ENCODE measurements around the gene ANKMY1.

ANKMY1 gene

DNA sequence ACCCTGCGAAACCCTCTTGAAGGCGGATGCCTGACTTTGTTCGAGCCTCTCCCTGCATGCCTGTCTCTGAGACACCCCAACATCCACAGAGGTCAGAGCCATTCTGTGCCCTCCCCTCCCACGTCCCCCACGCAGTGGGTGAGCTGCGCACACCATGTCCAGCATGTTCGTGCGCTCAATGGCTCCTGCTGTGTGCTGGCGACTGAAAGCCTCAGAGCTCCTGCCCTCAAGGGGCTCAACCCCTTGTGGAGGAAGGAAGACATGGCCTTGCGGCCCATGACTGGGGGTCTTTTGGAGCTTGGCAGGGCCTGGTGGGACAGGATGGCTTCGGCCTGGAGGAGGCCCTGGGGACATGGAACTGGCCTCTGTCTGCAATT lies 45.7 kb downstream of the ANKMY1 start:
- no peak for DNase-seq (ENCODE audit: low read depth)
- no peak overlapping the region for H3K4me3 ChIP-seq (ENCODE audit: control insufficient read depth, low read depth, low read length)
- TF ChIP-seq, protein P1, sequence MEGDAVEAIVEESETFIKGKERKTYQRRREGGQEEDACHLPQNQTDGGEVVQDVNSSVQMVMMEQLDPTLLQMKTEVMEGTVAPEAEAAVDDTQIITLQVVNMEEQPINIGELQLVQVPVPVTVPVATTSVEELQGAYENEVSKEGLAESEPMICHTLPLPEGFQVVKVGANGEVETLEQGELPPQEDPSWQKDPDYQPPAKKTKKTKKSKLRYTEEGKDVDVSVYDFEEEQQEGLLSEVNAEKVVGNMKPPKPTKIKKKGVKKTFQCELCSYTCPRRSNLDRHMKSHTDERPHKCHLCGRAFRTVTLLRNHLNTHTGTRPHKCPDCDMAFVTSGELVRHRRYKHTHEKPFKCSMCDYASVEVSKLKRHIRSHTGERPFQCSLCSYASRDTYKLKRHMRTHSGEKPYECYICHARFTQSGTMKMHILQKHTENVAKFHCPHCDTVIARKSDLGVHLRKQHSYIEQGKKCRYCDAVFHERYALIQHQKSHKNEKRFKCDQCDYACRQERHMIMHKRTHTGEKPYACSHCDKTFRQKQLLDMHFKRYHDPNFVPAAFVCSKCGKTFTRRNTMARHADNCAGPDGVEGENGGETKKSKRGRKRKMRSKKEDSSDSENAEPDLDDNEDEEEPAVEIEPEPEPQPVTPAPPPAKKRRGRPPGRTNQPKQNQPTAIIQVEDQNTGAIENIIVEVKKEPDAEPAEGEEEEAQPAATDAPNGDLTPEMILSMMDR (IDR thresholded peaks at IDR 0.05; ENCODE audit: control insufficient read depth, insufficient read depth, low read depth, low read length, missing control alignments), result no peak

DNA sequence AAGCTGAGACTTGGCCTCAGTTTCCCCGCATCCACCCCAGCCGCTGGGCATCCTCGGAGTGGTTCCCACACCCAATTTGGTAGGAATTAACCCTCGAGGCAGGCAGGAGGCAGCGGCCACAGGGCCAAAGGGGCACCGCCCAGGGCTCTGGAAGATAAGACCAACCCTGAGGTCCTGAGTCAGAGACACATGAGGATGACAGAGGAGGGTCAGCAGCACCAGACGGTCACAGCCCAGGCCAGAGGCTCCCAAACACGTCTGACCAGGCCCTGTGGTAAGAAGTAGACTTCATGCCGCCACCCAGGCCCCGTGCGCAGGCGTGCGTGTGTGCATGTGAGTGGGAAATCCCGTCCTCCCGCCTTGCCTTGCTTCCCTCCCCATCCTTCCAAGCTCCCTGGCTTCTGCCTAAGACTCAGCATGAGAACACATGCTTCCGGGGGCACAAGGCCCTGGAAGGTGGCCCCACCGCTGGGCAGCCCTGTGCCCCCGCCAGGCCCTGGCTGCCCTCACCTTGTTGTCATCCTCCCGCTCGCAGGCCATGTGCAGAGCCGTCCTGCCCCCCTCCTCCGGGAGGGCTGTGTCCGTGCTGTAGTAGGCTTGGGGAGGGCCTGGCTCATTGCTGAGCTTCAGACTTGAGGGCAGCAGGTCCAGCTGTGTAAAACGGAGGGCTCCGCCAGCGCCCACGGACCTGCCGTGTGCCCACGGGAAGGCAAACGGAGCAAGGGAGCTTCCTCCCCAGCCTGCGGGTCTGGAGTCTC lies 46.3 kb downstream of the ANKMY1 start:
- TF ChIP-seq, protein P1 (IDR thresholded peaks at IDR 0.05; ENCODE audit: control insufficient read depth, insufficient read depth, low read depth, low read length, missing control alignments), result no peak
- no peak overlapping the region for H3K4me3 ChIP-seq (ENCODE audit: control insufficient read depth, low read depth, low read length)
- DNase-seq (ENCODE audit: low read depth), result no peak

DNA sequence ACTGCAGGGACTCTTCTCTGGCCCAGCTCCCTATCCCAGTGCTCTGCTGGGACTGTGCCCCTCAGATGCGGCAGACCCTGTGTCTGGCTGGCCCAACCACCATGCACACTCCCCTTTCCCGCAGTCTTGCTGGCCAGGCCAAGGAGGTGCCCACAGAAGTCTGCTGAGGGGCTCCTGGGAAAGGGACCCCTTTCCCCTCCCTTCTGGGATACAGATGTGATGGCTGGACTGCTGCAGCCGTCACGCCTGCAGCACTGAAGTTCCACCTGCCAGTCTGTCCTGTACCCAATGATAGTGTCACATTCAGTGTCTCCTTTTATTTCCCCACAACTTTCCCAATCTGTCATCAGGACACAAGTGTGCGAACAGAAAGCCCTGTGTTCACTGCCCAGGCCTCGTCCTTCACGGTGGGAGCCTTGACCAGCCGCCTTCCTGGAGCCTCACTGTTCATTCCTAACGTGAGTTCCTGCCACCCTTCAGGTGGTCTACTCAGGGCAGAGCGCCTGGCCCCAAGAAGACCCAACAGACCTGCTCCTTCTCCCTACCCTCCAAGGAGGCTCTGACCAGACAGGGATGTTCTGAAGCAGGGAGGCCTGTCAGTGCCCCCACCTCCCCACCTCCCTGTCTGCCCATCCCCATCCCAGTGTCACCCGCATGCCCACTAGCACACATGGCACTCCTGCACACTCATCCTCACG lies 47.1 kb downstream of the ANKMY1 start:
- DNase-seq (ENCODE audit: low read depth), result no peak
- TF ChIP-seq, protein P1 (IDR thresholded peaks at IDR 0.05; ENCODE audit: control insufficient read depth, insufficient read depth, low read depth, low read length, missing control alignments), result no peak
- H3K4me3 ChIP-seq (ENCODE audit: control insufficient read depth, low read depth, low read length), result no peak overlapping the region

DNA sequence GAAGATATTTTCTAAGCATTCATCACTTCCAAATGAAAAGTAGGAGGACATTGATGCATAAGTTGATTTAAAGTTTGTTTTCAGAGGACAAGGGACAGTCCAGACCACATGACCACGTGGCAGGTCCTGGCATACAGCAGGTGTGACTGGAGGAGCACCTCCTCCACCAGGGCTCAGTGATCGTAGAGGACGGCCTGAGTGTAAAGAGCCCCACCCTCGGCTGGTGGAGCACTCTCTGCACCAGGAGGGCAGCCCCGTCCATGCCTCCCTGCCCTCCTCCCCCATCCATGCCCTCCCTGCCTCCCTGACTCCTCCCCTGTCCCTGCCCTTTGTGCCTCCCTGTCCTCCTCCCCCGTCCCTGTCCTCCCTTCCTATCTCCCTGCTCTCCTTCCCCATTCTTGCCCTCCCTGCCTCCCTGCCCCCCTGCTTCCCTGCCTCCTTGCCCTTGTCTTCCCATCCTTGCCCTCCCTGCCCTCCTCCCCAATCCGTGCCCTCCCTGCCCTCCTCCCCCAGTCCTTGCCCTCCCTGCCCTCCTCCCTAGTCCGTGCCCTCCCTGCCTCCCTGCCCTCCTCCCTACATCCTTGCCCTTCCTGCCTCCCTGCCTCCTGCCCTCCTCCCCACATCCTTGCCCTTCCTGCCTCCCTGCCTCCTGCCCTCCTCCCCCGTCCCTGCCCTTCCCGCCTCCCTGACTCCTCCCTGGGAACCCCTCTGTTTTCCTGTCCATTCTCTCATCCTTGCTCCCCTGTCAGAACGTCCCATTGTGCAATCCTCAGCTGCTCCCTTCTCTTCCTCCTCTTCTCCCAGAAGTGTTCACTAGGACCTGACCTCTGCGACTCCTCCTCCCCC lies 47.9 kb downstream of the ANKMY1 start:
- DNase-seq (ENCODE audit: low read depth), result no peak
- H3K4me3 ChIP-seq (ENCODE audit: control insufficient read depth, low read depth, low read length), result no peak overlapping the region
- TF ChIP-seq, protein P1 (IDR thresholded peaks at IDR 0.05; ENCODE audit: control insufficient read depth, insufficient read depth, low read depth, low read length, missing control alignments), result no peak

DNA sequence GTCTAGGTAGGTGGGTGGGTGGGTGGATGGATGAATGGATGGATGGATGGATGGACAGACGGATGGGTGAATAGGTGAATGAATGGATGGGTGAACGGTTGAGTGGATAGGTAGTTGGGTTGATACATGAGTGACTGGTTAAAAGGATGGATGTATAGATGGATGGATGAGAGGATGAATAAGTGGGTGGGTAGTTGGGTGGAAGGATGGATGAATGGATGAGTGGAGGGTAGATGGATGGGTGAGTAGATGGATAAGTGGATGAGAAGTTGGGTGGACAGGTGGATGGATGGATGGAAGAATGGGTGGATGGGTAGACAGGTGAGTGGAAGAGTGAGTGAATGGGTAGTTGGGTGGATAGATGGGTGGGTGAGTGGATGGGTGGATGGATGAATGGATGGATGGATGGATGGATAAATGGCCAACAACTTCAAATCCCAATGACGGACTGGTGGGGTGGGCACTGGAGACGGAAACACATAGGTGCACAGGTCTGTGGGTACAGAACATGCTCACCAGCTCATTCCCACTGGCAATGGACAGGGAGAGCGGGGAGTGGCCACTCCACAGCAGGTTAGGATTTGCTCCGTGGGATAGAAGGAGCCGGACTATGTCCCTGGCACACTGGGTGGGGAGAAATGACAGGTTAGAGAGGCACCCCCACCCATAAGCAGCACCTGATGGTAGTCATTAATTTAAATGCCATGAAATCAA lies 48.8 kb downstream of the ANKMY1 start:
- no peak overlapping the region for H3K4me3 ChIP-seq (ENCODE audit: control insufficient read depth, low read depth, low read length)
- TF ChIP-seq, protein P1 (IDR thresholded peaks at IDR 0.05; ENCODE audit: control insufficient read depth, insufficient read depth, low read depth, low read length, missing control alignments), result no peak
- no peak for DNase-seq (ENCODE audit: low read depth)

DNA sequence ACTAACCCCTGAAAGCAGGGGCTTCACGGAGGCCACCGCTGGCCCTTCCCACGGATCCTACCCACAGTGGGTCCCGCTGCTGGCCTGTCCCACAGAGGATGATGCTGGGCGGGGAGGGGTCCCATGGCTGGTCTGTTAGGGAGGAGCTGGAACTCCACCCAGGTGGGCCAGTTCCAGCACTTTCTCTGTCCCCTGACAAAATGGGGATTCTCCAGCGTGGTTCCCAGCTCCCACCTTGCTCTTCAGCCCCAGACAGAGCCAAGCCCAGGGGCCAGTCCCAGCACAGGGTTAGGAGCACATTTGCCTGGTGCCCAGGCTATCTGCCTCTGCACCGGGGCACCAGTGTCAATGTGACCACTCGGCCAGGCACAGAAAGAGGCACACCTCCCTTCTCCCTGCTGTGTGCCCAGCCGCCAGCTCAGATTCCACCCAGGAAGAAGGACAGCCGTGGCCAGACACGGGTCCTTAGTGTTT lies 50.0 kb downstream of the ANKMY1 start:
- TF ChIP-seq, protein P1 (IDR thresholded peaks at IDR 0.05; ENCODE audit: control insufficient read depth, insufficient read depth, low read depth, low read length, missing control alignments), result no peak
- no peak overlapping the region for H3K4me3 ChIP-seq (ENCODE audit: control insufficient read depth, low read depth, low read length)
- no peak for DNase-seq (ENCODE audit: low read depth)

All from AG09309 (cell line).